HCT116 (cell line): ENCODE measurements around the gene TREML1. TPM values are rescaled to one million over a fixed set of nuclear protein-coding genes. Genes with fewer than 3 reads are reported as not detected.

Experiments
- ATAC-seq: fragments of 200-7000 bp; cut with Tn5 transposase; 2 replicates; pipeline ENCODE4 v1.9.1; 2020; ENCODE audit warnings: mild to moderate bottlenecking, moderate library complexity
- BruUV-seq: library from RNA; stranded (reverse); fragments of 400-500 nt; replicated peaks from 2 replicates; lab custom pipeline; 2021; lab: Mats Ljungman, UMichigan
- CTCF ChIA-PET: fragments of 300-600 bp; sonication (Branson Sonifier 250); formaldehyde crosslinking; loops from one replicate; lab custom pipeline; 2021; ENCODE audit warnings: antibody characterized with exemption; lab: Charles Lee
- POLR2A ChIA-PET: fragments of 300-600, 350-600 bp; sonication (Branson Sonifier 250); formaldehyde crosslinking; loops from one replicate; lab custom pipeline; 2021; ENCODE audit warnings: antibody characterized with exemption; lab: Charles Lee
- RAD21 ChIA-PET, 2 experiments: fragments of 300-600 bp; sonication (Branson Sonifier 250); formaldehyde crosslinking; loops; one replicate each; lab custom pipeline; 2023; ENCODE audit warnings: low total read pairs in 2 of 2; ENCODE audit not compliant: uncharacterized antibody in 2 of 2, unreplicated experiment in 2 of 2, low non-redundant PET in 1 of 2; lab: Charles Lee
- DNase-seq: peaks from one replicate; pipeline ENCODE4 v3.0.0-alpha.2; 2010; ENCODE audit warnings: low read depth, low spot score
- H2AFZ ChIP-seq: fragments of 200-600 bp; shearing (Covaris generic), sonication (generic); 2 replicates; pipeline ENCODE4 v1.6.1; 2017; ENCODE audit warnings: low read depth, mixed run types, mixed read lengths, antibody characterized with exemption, low read length; ENCODE audit not compliant: poor library complexity, severe bottlenecking
- H3K27ac ChIP-seq: 2 replicates; pipeline ENCODE4 v1.5.1; 2012; ENCODE audit warnings: low read depth, low read length
- H3K27me3 ChIP-seq: fragments of 200-600 bp; sonication (generic); 2 replicates; pipeline ENCODE4 v1.6.1; 2016; ENCODE audit warnings: mixed run types, low read length, mixed read lengths; ENCODE audit not compliant: insufficient read depth
- H3K36me3 ChIP-seq, 2 experiments: fragments of 200-500 bp in 1 of 2; fragments of 200-600 bp in 1 of 2; sonication (Bioruptor generic) in 1 of 2; sonication (generic) in 1 of 2; 2 replicates each; pipeline versions ENCODE4 v1.5.1 to v1.6.1; 2014 to 2016; ENCODE audit warnings: low read length in 2 of 2, inconsistent platforms in 1 of 2, mixed read lengths in 1 of 2, mixed run types in 1 of 2; ENCODE audit not compliant: insufficient read depth in 2 of 2, control insufficient read depth in 1 of 2
- H3K4me1 ChIP-seq, 2 experiments: fragments of 200-600 bp in 1 of 2; sonication (generic) in 1 of 2; 2 replicates each; pipeline versions ENCODE4 v1.5.1 to v1.6.1; 2012 to 2017; ENCODE audit warnings: low read length in 2 of 2, inconsistent platforms in 1 of 2, mild to moderate bottlenecking in 1 of 2, mixed read lengths in 1 of 2, mixed run types in 1 of 2, moderate library complexity in 1 of 2; ENCODE audit not compliant: insufficient read depth in 2 of 2, control insufficient read depth in 1 of 2
- H3K4me2 ChIP-seq: fragments of 200-600 bp; sonication (generic); 2 replicates; pipeline ENCODE4 v1.6.1; 2017; ENCODE audit warnings: mixed run types, low read length, mixed read lengths
- H3K4me3 ChIP-seq, 2 experiments: fragments of 200-600 bp in 1 of 2; sonication (generic) in 1 of 2; replicated peaks in 1 of 2; 2 replicates each; pipeline ENCODE4 v1.5.1; 2011 to 2016; ENCODE audit warnings: low read length in 2 of 2, control low read depth in 1 of 2, low read depth in 1 of 2, mild to moderate bottlenecking in 1 of 2, mixed read lengths in 1 of 2, mixed run types in 1 of 2
- H3K79me2 ChIP-seq: fragments of 200-600 bp; sonication (generic); 2 replicates; pipeline ENCODE4 v1.6.1; 2017; ENCODE audit warnings: mild to moderate bottlenecking, mixed run types, low read length, moderate library complexity, mixed read lengths; ENCODE audit not compliant: insufficient read depth
- H3K9ac ChIP-seq: fragments of 200-600 bp; sonication (generic); 2 replicates; pipeline ENCODE4 v1.6.1; 2016; ENCODE audit warnings: low read length, mixed read lengths
- H3K9me2 ChIP-seq: fragments of 200-600 bp; sonication (generic), shearing (Covaris generic); 2 replicates; pipeline ENCODE4 v1.6.1; 2017; ENCODE audit warnings: mixed run types, mild to moderate bottlenecking, moderate library complexity; ENCODE audit not compliant: insufficient read depth
- H3K9me3 ChIP-seq, 2 experiments: fragments of 200-500 bp in 1 of 2; fragments of 200-600 bp in 1 of 2; sonication (Bioruptor generic) in 1 of 2; sonication (generic) in 1 of 2; 2 replicates each; pipeline ENCODE4 v1.6.1; 2014 to 2017; ENCODE audit warnings: low read length in 2 of 2, mixed read lengths in 2 of 2, inconsistent platforms in 1 of 2, low read depth in 1 of 2, mild to moderate bottlenecking in 1 of 2, mixed run types in 1 of 2, moderate library complexity in 1 of 2; ENCODE audit not compliant: control insufficient read depth in 1 of 2, insufficient read depth in 1 of 2
- H4K20me1 ChIP-seq: fragments of 200-600 bp; sonication (generic), shearing (Covaris generic); 2 replicates; pipeline ENCODE4 v1.6.1; 2017; ENCODE audit warnings: mixed run types, mild to moderate bottlenecking, moderate library complexity; ENCODE audit not compliant: insufficient read depth
- ATF3 ChIP-seq: IDR thresholded peaks from 2 replicates; pipeline ENCODE4 v1.6.1; 2012
- CBX3 ChIP-seq: IDR thresholded peaks from 2 replicates; pipeline ENCODE4 v1.6.1; 2012; ENCODE audit warnings: low read depth
- CEBPB ChIP-seq: IDR thresholded peaks from 2 replicates; pipeline ENCODE4 v1.6.1; 2012; ENCODE audit warnings: low read depth
- CTCF ChIP-seq, 3 experiments: fragments of 200-600 bp in 1 of 3; sonication (generic) in 1 of 3; IDR thresholded peaks in 2 of 3; conservative IDR thresholded peaks in 1 of 3; 2 replicates each; pipeline ENCODE4 v1.5.1; 2012 to 2017; ENCODE audit warnings: low read depth in 2 of 3, low read length in 2 of 3, antibody characterized with exemption in 1 of 3, borderline replicate concordance in 1 of 3, control low read depth in 1 of 3, mild to moderate bottlenecking in 1 of 3, mixed read lengths in 1 of 3, mixed run types in 1 of 3, moderate library complexity in 1 of 3; ENCODE audit not compliant: insufficient read depth in 1 of 3
- EGR1 ChIP-seq: IDR thresholded peaks from 2 replicates; pipeline ENCODE4 v1.6.1; 2012; ENCODE audit warnings: low read depth
- ELF1 ChIP-seq: IDR thresholded peaks from 2 replicates; pipeline ENCODE4 v1.6.1; 2012; ENCODE audit warnings: low read depth, borderline replicate concordance
- JUND ChIP-seq: IDR thresholded peaks from 2 replicates; pipeline ENCODE4 v1.6.1; 2012
- POLR2A ChIP-seq: IDR thresholded peaks from 2 replicates; pipeline ENCODE4 v1.7.0; 2011; ENCODE audit warnings: borderline replicate concordance; ENCODE audit not compliant: insufficient read depth, insufficient read length; ENCODE audit errors: extremely low read depth
- POLR2AphosphoS5 ChIP-seq: IDR thresholded peaks from 2 replicates; pipeline ENCODE4 v1.6.1; 2011; ENCODE audit warnings: mild to moderate bottlenecking, low read depth, low read length, moderate library complexity
- REST ChIP-seq: IDR thresholded peaks from 2 replicates; pipeline ENCODE4 v1.6.1; 2012; ENCODE audit warnings: low read depth
- SIN3A ChIP-seq: IDR thresholded peaks from 2 replicates; pipeline ENCODE4 v1.6.1; 2012; ENCODE audit warnings: low read depth
- ZNF274 ChIP-seq: fragments of 200-500 bp; sonication (Bioruptor generic); IDR thresholded peaks from 2 replicates; pipeline ENCODE4 v1.6.1; 2014; ENCODE audit warnings: mild to moderate bottlenecking, low read depth, low read length, inconsistent platforms
- intact Hi-C: fragments of 100-400 bp; cut with micrococcal nuclease; formaldehyde crosslinking; loops from 2 replicates; pipeline ENCODE4 v1.10.0; 2022
- total RNA-seq: library from RNA; stranded (reverse); gene quantifications from one replicate; pipeline ENCODE4 v1.2.1, GENCODE V29; 2021; ENCODE audit not compliant: unreplicated experiment

The TREML1 gene
- total RNA-seq, 1 experiment from 2014 or later: not detected

GRCh38 chr6:41163419-41163717 lies 9.2 kb upstream of the TREML1 start:
- TF ChIP-seq CEBPB (no peak), EGR1 (no peak), JUND (no peak), ATF3 (no peak), SIN3A (no peak), ELF1 (no peak), POLR2AphosphoS5 (no peak), REST (no peak), CBX3 (no peak), POLR2A (no peak), CTCF (IDR thresholded peaks at IDR 0.05 in 2 of 3, conservative IDR thresholded peaks at IDR 0.05 in 1 of 3; ENCODE audit: borderline replicate concordance in 1 of 3, insufficient read depth in 1 of 3, low read depth in 2 of 3, low read length in 2 of 3) (no peak), ZNF274 (no peak)
- no peak overlapping the region for H3K4me2 ChIP-seq
- POLR2A ChIA-PET: no interaction called here

More at GRCh38 chr6:41163419-41163717, 9.2 kb upstream of the TREML1 start:
- Histone ChIP-seq H3K4me1 (no peaks in the 10 kb centered on the region), H4K20me1 (no peaks in the 10 kb centered on the region), H3K4me3 (no peak overlapping the region), H3K79me2 (no peaks in the 10 kb centered on the region), H3K9me2 (no peaks in the 10 kb centered on the region), H3K36me3 (no peaks in the 10 kb centered on the region), H3K27me3 (peaks cover 50% of the 10 kb centered on the region), H3K9me3 (no peaks in the 10 kb centered on the region), H3K9ac (no peak overlapping the region), H3K27ac (no peak overlapping the region), H2AFZ (no peak overlapping the region)
- no peak for DNase-seq
- ATAC-seq: no peak
- ChIA-PET RAD21 (no interaction called here), CTCF (no interaction called here)
- no TSS peak for BruUV-seq
- intact Hi-C loops: no loop called here
